ENCODE data around the gene CELA3B.
"Not testable (repeated sequence)": the region's sequence is repeated elsewhere in the genome, so short reads cannot be mapped to it uniquely, and the experiment has no call there.

Gene CELA3B

GRCh38 chr1:22012752-22013151 lies 35.9 kb downstream of the CELA3B start:
- not testable (repeated sequence) for H3K36me3 Mint-ChIP-seq, H3K4me3 Mint-ChIP-seq, H3K9me3 Mint-ChIP-seq, H3K27ac Mint-ChIP-seq, H3K27me3 Mint-ChIP-seq, H3K4me1 Mint-ChIP-seq

- not testable (repeated sequence) for H3K9me3 Mint-ChIP-seq, H3K4me3 Mint-ChIP-seq, H3K27me3 Mint-ChIP-seq, H3K27ac Mint-ChIP-seq, H3K36me3 Mint-ChIP-seq
- peaks cover 13% of the 10 kb centered on the region for H3K4me1 Mint-ChIP-seq
Measured at GRCh38 chr1:22014575-22015206, 37.9 kb downstream of the CELA3B start.

DNA sequence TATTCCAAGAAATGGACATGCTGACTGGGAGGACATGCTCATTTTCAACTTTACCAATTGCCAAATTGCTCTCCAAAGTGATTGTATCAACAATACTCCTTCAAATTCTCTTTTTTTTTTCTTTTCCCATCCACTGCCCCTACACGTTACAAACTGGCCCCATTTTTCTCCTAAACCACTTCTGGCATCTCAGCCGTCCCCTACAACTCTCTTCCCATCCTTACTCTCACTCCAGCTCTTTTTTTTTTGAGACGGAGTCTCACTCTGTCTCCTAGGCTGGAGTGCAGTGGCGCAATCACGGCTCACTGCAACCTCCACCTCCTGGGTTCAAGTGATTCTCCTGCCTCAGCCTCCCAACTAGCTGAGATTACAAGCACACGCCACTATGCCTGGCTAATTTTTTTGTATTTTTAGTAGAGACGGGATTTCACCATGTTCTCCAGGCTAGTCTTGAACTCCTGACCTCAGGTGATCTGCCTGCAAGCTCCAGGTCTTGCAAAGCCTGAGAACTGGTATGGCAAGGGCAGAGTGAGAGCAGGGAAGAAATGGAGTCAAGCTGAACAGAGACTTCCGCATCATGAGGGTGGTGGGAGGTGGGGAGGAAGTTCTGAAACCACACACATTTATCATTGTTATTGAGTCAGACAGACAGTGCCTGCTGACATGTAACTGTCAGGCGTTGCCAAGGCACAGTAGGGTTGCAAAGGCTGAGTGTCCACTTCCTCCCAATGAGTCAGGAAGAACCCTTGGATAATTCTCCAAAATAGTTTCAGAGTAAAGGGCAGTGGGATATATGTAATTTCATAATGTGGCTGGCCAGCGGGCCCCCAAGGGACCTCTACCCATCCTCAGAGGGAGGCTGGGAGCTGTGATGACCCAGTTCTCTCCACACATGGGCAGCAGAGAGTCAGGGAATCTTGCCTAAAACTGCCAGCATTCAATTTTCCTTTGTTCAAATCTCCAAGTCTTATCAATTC lies 42.0 kb downstream of the CELA3B start:
- Mint-ChIP-seq H3K4me3 (peak overlapping the region; percentile 56), H3K9me3 (no peaks in the 10 kb centered on the region), H3K4me1 (peaks cover 28% of the 10 kb centered on the region), H3K27ac (peak overlapping the region; percentile 94), H3K27me3 (no peaks in the 10 kb centered on the region), H3K36me3 (no peaks in the 10 kb centered on the region)

DNA sequence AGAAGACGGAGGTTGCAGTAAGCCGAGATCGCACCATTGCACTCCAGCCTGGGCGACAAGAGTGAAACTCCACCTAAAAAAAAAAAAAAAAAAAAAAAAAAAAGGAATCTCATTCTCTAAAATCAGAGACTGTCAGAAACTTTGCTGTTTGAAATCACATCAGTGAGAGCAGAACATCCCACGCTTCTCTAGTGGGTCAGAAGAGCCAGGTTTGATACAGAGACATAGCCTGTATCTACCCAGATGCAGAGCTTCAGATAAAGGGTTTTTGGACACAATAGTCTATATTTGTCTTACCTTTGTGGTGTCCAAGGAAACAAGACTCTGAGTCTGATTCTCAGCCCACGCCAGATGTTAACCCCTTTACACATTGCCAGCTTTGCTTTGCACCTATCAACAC lies 44.2 kb downstream of the CELA3B start:
- peak overlapping the region; percentile 33 for H3K27ac Mint-ChIP-seq
- no peak overlapping the region for H3K4me3 Mint-ChIP-seq
- H3K27me3 Mint-ChIP-seq: no peaks in the 10 kb centered on the region
- peaks cover 3% of the 10 kb centered on the region for H3K36me3 Mint-ChIP-seq
- peaks cover 38% of the 10 kb centered on the region for H3K4me1 Mint-ChIP-seq
- H3K9me3 Mint-ChIP-seq: no peaks in the 10 kb centered on the region

DNA sequence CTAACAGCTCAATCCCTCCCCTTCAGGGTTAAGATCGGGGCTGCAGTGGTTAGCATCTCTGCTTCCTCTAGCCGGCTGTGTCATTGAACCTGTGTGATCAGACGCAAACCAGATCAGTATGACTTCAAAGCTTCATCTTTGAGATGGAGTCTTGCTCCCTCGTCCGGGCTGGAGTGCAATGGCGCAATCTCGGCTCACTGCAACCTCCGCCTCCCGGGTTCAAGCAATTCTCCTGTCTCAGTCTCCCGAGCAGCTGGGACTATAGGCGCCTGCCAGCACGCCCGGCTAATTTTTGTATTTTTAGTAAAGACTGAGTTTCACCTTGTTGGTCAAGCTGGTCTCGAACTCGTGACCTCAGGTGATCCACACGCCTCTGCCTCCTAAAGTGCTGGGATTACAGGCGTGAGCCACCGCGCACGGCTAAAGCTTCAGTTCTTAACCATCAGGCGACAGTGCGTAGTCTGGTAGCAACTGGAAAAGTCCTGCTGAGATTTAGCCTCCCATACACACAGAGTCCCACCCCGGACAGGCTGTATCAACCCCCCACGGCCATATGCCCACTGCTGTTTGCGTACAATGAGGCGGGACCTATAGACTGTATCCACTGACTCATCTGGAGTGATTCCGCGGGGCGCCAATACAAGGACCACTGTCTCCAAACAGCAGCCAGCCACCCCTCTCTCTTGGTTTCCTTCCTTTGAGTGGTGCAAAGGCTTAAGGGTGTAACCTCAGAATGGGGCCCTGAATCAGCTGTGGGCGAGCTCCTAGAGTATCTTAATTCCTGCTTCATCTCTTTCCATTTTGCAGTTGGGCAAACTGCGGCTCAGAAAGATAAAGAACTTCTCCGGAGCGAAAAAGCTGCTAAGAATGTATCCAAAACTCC lies 47.9 kb downstream of the CELA3B start:
- Mint-ChIP-seq H3K4me1 (peaks cover 56% of the 10 kb centered on the region), H3K4me3 (peak overlapping the region; percentile 97), H3K27me3 (no peaks in the 10 kb centered on the region), H3K36me3 (peaks cover 3% of the 10 kb centered on the region), H3K27ac (peak overlapping the region; percentile 100), H3K9me3 (no peaks in the 10 kb centered on the region)

DNA sequence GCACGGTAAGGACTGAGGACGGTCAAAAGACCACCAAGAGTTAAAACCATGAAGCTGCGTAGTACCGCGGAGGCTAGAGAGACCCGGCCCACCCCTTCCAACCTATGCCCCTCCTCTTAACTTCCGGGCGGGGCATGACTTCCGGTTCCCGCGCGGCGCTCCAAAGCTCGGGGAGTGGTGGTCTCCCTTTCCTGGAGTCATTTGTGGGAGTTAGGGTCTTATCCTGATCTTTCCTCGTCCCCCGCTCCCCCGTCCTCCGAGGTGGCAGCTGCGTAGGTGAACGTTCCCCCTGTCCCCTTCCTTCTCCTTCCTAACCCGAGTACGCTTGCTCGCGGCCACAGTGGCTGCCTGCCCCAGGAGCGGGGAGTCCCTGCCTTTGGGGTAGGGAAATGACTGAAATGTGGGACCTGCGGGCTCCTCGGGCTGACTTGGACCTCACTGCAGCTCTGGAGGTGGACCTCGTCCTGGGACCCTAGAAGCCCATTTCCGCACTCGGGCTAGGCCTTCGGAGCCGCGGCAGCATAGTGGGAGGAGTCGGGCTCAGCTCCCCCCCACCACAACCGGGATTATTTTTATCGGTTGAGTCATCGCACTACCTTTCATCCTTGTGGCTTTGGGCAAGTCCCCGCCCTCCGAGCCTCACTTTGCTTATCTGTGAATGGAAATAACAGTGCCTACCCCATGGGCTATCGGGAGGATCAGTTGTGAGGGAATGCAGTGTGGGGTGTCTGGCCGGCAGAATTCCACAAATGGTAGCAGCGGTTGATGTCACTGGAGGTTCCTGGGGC lies 48.7 kb downstream of the CELA3B start:
- peaks cover 3% of the 10 kb centered on the region for H3K36me3 Mint-ChIP-seq
- peaks cover 65% of the 10 kb centered on the region for H3K4me1 Mint-ChIP-seq
- H3K9me3 Mint-ChIP-seq: no peaks in the 10 kb centered on the region
- no peaks in the 10 kb centered on the region for H3K27me3 Mint-ChIP-seq
- peak overlapping the region; percentile 100 for H3K27ac Mint-ChIP-seq
- peak overlapping the region; percentile 97 for H3K4me3 Mint-ChIP-seq

- H3K27ac Mint-ChIP-seq: peak overlapping the region; percentile 100
- peak overlapping the region; percentile 97 for H3K4me3 Mint-ChIP-seq
- H3K9me3 Mint-ChIP-seq: no peaks in the 10 kb centered on the region
- H3K4me1 Mint-ChIP-seq: peaks cover 73% of the 10 kb centered on the region
- H3K27me3 Mint-ChIP-seq: no peaks in the 10 kb centered on the region
- H3K36me3 Mint-ChIP-seq: peaks cover 3% of the 10 kb centered on the region
Measured at GRCh38 chr1:22026924-22027289, 50.1 kb downstream of the CELA3B start.

- no peak overlapping the region for H3K4me3 Mint-ChIP-seq
- H3K27me3 Mint-ChIP-seq: no peaks in the 10 kb centered on the region
- peak overlapping the region; percentile 68 for H3K27ac Mint-ChIP-seq
- H3K9me3 Mint-ChIP-seq: no peaks in the 10 kb centered on the region
- peaks cover 3% of the 10 kb centered on the region for H3K36me3 Mint-ChIP-seq
- peaks cover 66% of the 10 kb centered on the region for H3K4me1 Mint-ChIP-seq
Measured at GRCh38 chr1:22030057-22030456, 53.2 kb downstream of the CELA3B start.

DNA sequence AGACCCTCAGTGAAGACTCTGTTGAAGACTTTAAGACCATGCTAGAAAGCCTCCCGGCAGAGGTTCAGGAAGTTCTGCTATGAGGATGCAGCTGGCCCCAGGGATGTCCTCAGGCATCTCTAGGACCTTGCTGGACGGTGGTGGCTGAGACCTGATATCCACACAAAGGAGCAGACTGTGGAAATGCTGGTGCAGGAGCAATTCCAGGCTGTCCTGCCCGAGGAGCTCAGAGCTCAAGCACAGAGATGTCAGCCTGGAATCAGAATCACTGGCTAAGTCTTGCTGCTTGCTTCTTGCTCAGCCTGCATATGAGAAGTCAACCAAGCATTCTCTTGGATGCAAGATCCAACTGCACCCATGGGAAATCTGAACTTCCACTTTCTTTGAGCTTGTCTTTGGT lies 53.7 kb downstream of the CELA3B start:
- Mint-ChIP-seq H3K36me3 (peaks cover 3% of the 10 kb centered on the region), H3K27me3 (no peaks in the 10 kb centered on the region), H3K4me3 (no peak overlapping the region), H3K27ac (no peak overlapping the region), H3K4me1 (peaks cover 70% of the 10 kb centered on the region), H3K9me3 (no peaks in the 10 kb centered on the region)

GRCh38 chr1:22031214-22031962 lies 54.6 kb downstream of the CELA3B start:
- Mint-ChIP-seq H3K27ac (peak overlapping the region; percentile 91), H3K4me3 (peak overlapping the region; percentile 76), H3K27me3 (no peaks in the 10 kb centered on the region), H3K9me3 (no peaks in the 10 kb centered on the region), H3K36me3 (no peaks in the 10 kb centered on the region), H3K4me1 (peaks cover 63% of the 10 kb centered on the region)

GRCh38 chr1:22034834-22035233 lies 58.0 kb downstream of the CELA3B start:
- not testable (repeated sequence) for H3K27me3 Mint-ChIP-seq, H3K9me3 Mint-ChIP-seq, H3K4me3 Mint-ChIP-seq, H3K36me3 Mint-ChIP-seq, H3K27ac Mint-ChIP-seq
- peaks cover 60% of the 10 kb centered on the region for H3K4me1 Mint-ChIP-seq

- Mint-ChIP-seq H3K9me3 (no peaks in the 10 kb centered on the region), H3K27me3 (no peaks in the 10 kb centered on the region), H3K36me3 (no peaks in the 10 kb centered on the region), H3K4me3 (no peak overlapping the region), H3K4me1 (peaks cover 53% of the 10 kb centered on the region), H3K27ac (peak overlapping the region; percentile 86)
Measured at GRCh38 chr1:22037520-22037919, 60.7 kb downstream of the CELA3B start.

DNA sequence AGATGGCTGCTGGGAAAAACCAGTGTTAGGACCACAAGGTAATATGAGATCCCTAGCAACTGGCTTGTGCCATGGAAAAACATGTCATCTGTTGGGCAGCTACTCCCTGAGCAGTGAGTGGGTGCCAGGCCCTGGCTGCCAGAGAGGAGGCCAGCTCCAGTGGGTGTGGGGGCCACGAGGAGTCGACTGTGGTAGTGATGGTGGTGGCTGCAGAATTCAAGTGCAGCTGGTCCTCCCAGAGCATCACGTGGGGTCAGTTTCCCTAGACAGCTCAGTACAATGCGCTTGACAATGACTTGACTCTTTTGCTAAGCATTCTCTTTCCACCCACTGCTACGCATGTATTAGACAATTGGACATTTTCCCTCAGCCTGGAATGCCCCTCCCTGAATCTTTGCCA lies 61.2 kb downstream of the CELA3B start:
- H3K9me3 Mint-ChIP-seq: no peaks in the 10 kb centered on the region
- no peaks in the 10 kb centered on the region for H3K27me3 Mint-ChIP-seq
- no peak overlapping the region for H3K4me3 Mint-ChIP-seq
- no peaks in the 10 kb centered on the region for H3K36me3 Mint-ChIP-seq
- peak overlapping the region; percentile 86 for H3K27ac Mint-ChIP-seq
- H3K4me1 Mint-ChIP-seq: peaks cover 56% of the 10 kb centered on the region
